K562 (cell line): ENCODE data around the gene COX20. TPM values are rescaled to one million over a fixed set of nuclear protein-coding genes. Genes with fewer than 3 reads are reported as not detected.

Experiments
- ATF1 ChIP-seq, 2 experiments: fragments of 450-650 bp in 1 of 2; IDR thresholded peaks; 2 replicates each; pipeline ENCODE4 v1.6.1; 2016; ENCODE audit warnings: missing compliant biosample characterization in 1 of 2, missing genetic modification characterization in 1 of 2
- ETV6 ChIP-seq, 3 experiments: fragments of 150-350 bp in 1 of 3; sonication (generic) in 1 of 3; formaldehyde crosslinking in 1 of 3; IDR thresholded peaks; 2 replicates each; pipeline versions ENCODE4 v1.6.1 to v1.8.0; 2014 to 2022; ENCODE audit warnings: borderline replicate concordance in 2 of 3, low read depth in 2 of 3, antibody characterized with exemption in 1 of 3, low read length in 1 of 3, mild to moderate bottlenecking in 1 of 3, missing genetic modification reagents in 1 of 3
- FOXJ2 ChIP-seq: fragments of 200-800 bp; sonication (Bioruptor generic); IDR thresholded peaks from 2 replicates; pipeline ENCODE4 v1.6.1; 2016; ENCODE audit warnings: missing genetic modification characterization, missing compliant biosample characterization
- GTF2B ChIP-seq: IDR thresholded peaks from 2 replicates; pipeline ENCODE4 v1.6.1; 2011; ENCODE audit not compliant: insufficient read length; ENCODE audit errors: extremely low read depth
- HBP1 ChIP-seq: fragments of 450-650 bp; formaldehyde crosslinking; IDR thresholded peaks from 2 replicates; pipeline ENCODE4 v1.4.0; 2022; ENCODE audit warnings: missing genetic modification characterization
- HEY1 ChIP-seq: fragments of 250-450 bp; sonication (Bioruptor Pico); IDR thresholded peaks from 2 replicates; pipeline ENCODE4 v1.5.0; 2020; ENCODE audit warnings: mild to moderate bottlenecking, moderate library complexity, borderline replicate concordance
- HNRNPLL ChIP-seq: fragments of 200-400 bp; formaldehyde crosslinking; IDR thresholded peaks from 2 replicates; pipeline ENCODE4 v1.6.1; 2017; ENCODE audit warnings: low read length, low read depth, mild to moderate bottlenecking; ENCODE audit not compliant: poor library complexity, severe bottlenecking
- MCM3 ChIP-seq: fragments of 450-650 bp; IDR thresholded peaks from 2 replicates; pipeline ENCODE4 v1.6.1; 2016
- PCBP1 ChIP-seq: fragments of 200-400 bp; formaldehyde crosslinking; IDR thresholded peaks from 2 replicates; pipeline ENCODE4 v1.6.1; 2018; ENCODE audit warnings: mild to moderate bottlenecking, low read depth, low read length; ENCODE audit not compliant: poor library complexity, severe bottlenecking
- PREB ChIP-seq: sonication (generic); formaldehyde crosslinking; IDR thresholded peaks from 2 replicates; pipeline ENCODE4 v1.8.1; 2023; ENCODE audit warnings: mild to moderate bottlenecking, missing genetic modification reagents
- PTRF ChIP-seq: fragments of 450-650 bp; IDR thresholded peaks from 2 replicates; pipeline ENCODE4 v1.6.1; 2016; ENCODE audit warnings: mild to moderate bottlenecking, missing genetic modification characterization, missing compliant biosample characterization
- RNF219 ChIP-seq: fragments of 250-450 bp; sonication (Bioruptor Pico); IDR thresholded peaks from 2 replicates; pipeline ENCODE4 v1.5.0; 2022; ENCODE audit warnings: mild to moderate bottlenecking
- YBX1 ChIP-seq: fragments of 450-650 bp; IDR thresholded peaks from 2 replicates; pipeline ENCODE4 v1.7.1; 2016; ENCODE audit warnings: mild to moderate bottlenecking
- ZBTB34 ChIP-seq: fragments of 250-450 bp; sonication (Bioruptor Pico); IDR thresholded peaks from 2 replicates; pipeline ENCODE4 v1.8.0; 2021; ENCODE audit warnings: mild to moderate bottlenecking, moderate library complexity
- ZNF165 ChIP-seq: fragments of 250-450 bp; sonication (Bioruptor Pico); IDR thresholded peaks from 2 replicates; pipeline ENCODE4 v1.4.0; 2020; ENCODE audit warnings: borderline replicate concordance
- ZNF253 ChIP-seq: fragments of 250-450 bp; sonication (Bioruptor Pico); conservative IDR thresholded peaks from 2 replicates; pipeline ENCODE4 v1.6.1; 2021; ENCODE audit warnings: mild to moderate bottlenecking
- ZNF277 ChIP-seq: fragments of 250-450 bp; sonication (Bioruptor Pico); IDR thresholded peaks from 2 replicates; pipeline ENCODE4 v1.8.0; 2022; ENCODE audit warnings: inconsistent platforms, mild to moderate bottlenecking, moderate library complexity, borderline replicate concordance
- ZNF507 ChIP-seq: conservative IDR thresholded peaks from 2 replicates; pipeline ENCODE4 v1.6.1; 2017; ENCODE audit warnings: missing genetic modification characterization, missing compliant biosample characterization
- polyA plus RNA-seq, 8 experiments: library from polyadenylated mRNA; depleted of rRNA in 4 of 8; stranded (reverse) in 5 of 8; unstranded in 3 of 8; fragments of >200 nt; fragmentation: Nextera tagmentation in 2 of 8; fragmentation: Illumina TruSeq in 1 of 8; extraction: Ambion mirVana in 2 of 8; extraction: Trizol in 1 of 8; gene quantifications; 2 replicates each; pipeline versions ENCODE4 v1.2.1 to v1.2.3, GENCODE V29; 2011 to 2014; ENCODE audit warnings: inconsistent platforms in 1 of 8, missing spikeins in 1 of 8
- total RNA-seq, 7 experiments: library from RNA; depleted of rRNA in 6 of 7; stranded (reverse); fragments of >200 nt in 6 of 7; fragmentation: Illumina TruSeq in 2 of 7; extraction: Trizol in 2 of 7; gene quantifications; 2 replicates each; pipeline versions ENCODE4 v1.2.1 to v1.2.3, GENCODE V29; 2011 to 2021; ENCODE audit warnings: low replicate concordance in 1 of 7

COX20 gene
- total and polyA plus RNA-seq, 9 of the 15 experiments (the other 6 are each of a cell fraction or from before 2014, with no cell fraction given), result 41.5 to 192 (median 84.3) TPM

- TF ChIP-seq RNF219, result no peak
- TF ChIP-seq HBP1, result peak; percentile 21; the same call in 1 of the 2 replicates
- no peak for TF ChIP-seq YBX1
- TF ChIP-seq HEY1 (CRISPR knock-in tag), result no peak; the same call in 1 of the 2 replicates
- no peak for TF ChIP-seq ZNF253 (CRISPR knock-in tag)
- no peak for TF ChIP-seq ATF1 (CRISPR knock-in tag; IDR thresholded peaks at IDR 0.05)
- peak; percentile 91 for TF ChIP-seq ATF1 (tag; IDR thresholded peaks at IDR 0.05)
- TF ChIP-seq HNRNPLL, result peak; percentile 88
- TF ChIP-seq ZNF507, result no peak
- TF ChIP-seq PCBP1, result no peak
- no peak for TF ChIP-seq MCM3
- TF ChIP-seq GTF2B, result peak; percentile 59
- no peak for TF ChIP-seq ZBTB34 (CRISPR knock-in tag)
- TF ChIP-seq PTRF (tag), result no peak
- TF ChIP-seq PREB (CRISPR knock-in tag), result no peak
- TF ChIP-seq ZNF277 (CRISPR knock-in tag), result no peak
- no peak for TF ChIP-seq FOXJ2 (tag)
- no peak for TF ChIP-seq ZNF165
- TF ChIP-seq ETV6 (IDR thresholded peaks at IDR 0.05; ENCODE audit: borderline replicate concordance in 1 of 2, low read depth in 2 of 2, low read length in 1 of 2), result no peak
- peak; percentile 95; the same call in 1 of the 2 replicates for TF ChIP-seq ETV6 (CRISPR knock-in tag; IDR thresholded peaks at IDR 0.05; ENCODE audit: borderline replicate concordance)
Measured at GRCh38 chr1:244834543-244835275, 749 bp upstream of the COX20 start (continued).
